Naive thymus-derived CD4-positive, alpha-beta T cell (primary cell): Measurements from ENCODE around the gene TAS2R39. TPM values are rescaled to one million over a fixed set of nuclear protein-coding genes. Genes with fewer than 3 reads are reported as not detected.

Experiments
- ATAC-seq: fragments of 150-1000 bp; cut with Tn5 transposase; 2 replicates; pipeline ENCODE4 v1.10.0; 2021; ENCODE audit warnings: mild to moderate bottlenecking, moderate library complexity
- CTCF ChIA-PET: fragments of 350-600 bp; sonication (Branson Sonifier 250); formaldehyde crosslinking; loops from one replicate; lab custom pipeline; 2021; ENCODE audit warnings: antibody characterized with exemption; lab: Charles Lee
- POLR2A ChIA-PET: fragments of 350-600 bp; sonication (Branson Sonifier 250); formaldehyde crosslinking; loops from one replicate; lab custom pipeline; 2021; ENCODE audit warnings: antibody characterized with exemption, inconsistent platforms; lab: Charles Lee
- DNase-seq, 9 donors: peaks; one replicate each; pipeline versions ENCODE4 v3.0.0 to v3.0.0-alpha.2; 2020 to 2022; ENCODE audit warnings: mixed read lengths in 1 of 9
- H3K27ac ChIP-seq: one replicate; pipeline ENCODE4 v1.7.0; 2013; ENCODE audit warnings: mild to moderate bottlenecking, low read depth, low read length, moderate library complexity
- H3K27me3 ChIP-seq, 2 donors: one replicate each; pipeline ENCODE4 v1.7.0; 2013; ENCODE audit warnings: low read length in 2 of 2, mild to moderate bottlenecking in 2 of 2, moderate library complexity in 2 of 2; ENCODE audit not compliant: control insufficient read depth in 2 of 2, insufficient read depth in 2 of 2
- H3K36me3 ChIP-seq, 3 experiments: 1 replicate in 2 of 3; 2 replicates in 1 of 3; pipeline ENCODE4 v1.7.0; 2013; ENCODE audit warnings: low read length in 3 of 3, mild to moderate bottlenecking in 3 of 3, moderate library complexity in 1 of 3; ENCODE audit not compliant: insufficient read depth in 3 of 3, control insufficient read depth in 2 of 3
- H3K4me1 ChIP-seq, 2 donors: one replicate each; pipeline ENCODE4 v1.7.0; 2013; ENCODE audit warnings: low read length in 2 of 2, mild to moderate bottlenecking in 2 of 2, moderate library complexity in 1 of 2; ENCODE audit not compliant: control insufficient read depth in 2 of 2, insufficient read depth in 2 of 2
- H3K4me3 ChIP-seq: 2 replicates; pipeline ENCODE4 v1.7.0; 2013; ENCODE audit warnings: mild to moderate bottlenecking, low read length
- H3K9me3 ChIP-seq, 3 experiments: 1 replicate in 2 of 3; 2 replicates in 1 of 3; pipeline ENCODE4 v1.7.0; 2013; ENCODE audit warnings: low read length in 3 of 3; ENCODE audit not compliant: control insufficient read depth in 2 of 3
- H3K27ac Mint-ChIP-seq, 9 donors: one replicate each; pipeline ENCODE4 v1.8.0; 2020 to 2022; ENCODE audit warnings: mixed read lengths in 9 of 9, mild to moderate bottlenecking in 8 of 9, moderate library complexity in 5 of 9, inconsistent platforms in 2 of 9
- H3K27me3 Mint-ChIP-seq, 5 donors: one replicate each; pipeline ENCODE4 v1.8.0; 2021 to 2022; ENCODE audit warnings: mixed read lengths in 5 of 5, mild to moderate bottlenecking in 1 of 5
- H3K36me3 Mint-ChIP-seq, 5 donors: one replicate each; pipeline ENCODE4 v1.8.0; 2020 to 2022; ENCODE audit warnings: mixed read lengths in 5 of 5, mild to moderate bottlenecking in 3 of 5, inconsistent platforms in 1 of 5
- H3K4me1 Mint-ChIP-seq, 7 donors: one replicate each; pipeline ENCODE4 v1.8.0; 2020 to 2022; ENCODE audit warnings: mixed read lengths in 7 of 7, mild to moderate bottlenecking in 3 of 7, inconsistent platforms in 1 of 7
- H3K4me3 Mint-ChIP-seq, 10 donors: one replicate each; pipeline ENCODE4 v1.8.0; 2020 to 2022; ENCODE audit warnings: mild to moderate bottlenecking in 10 of 10, mixed read lengths in 10 of 10, moderate library complexity in 6 of 10, inconsistent platforms in 2 of 10
- H3K9me3 Mint-ChIP-seq, 11 donors: one replicate each; pipeline ENCODE4 v1.8.0; 2020 to 2022; ENCODE audit warnings: mixed read lengths in 11 of 11, mild to moderate bottlenecking in 4 of 11, inconsistent platforms in 1 of 11, moderate library complexity in 1 of 11
- intact Hi-C, 2 donors: fragments of 100-400 bp; cut with micrococcal nuclease; formaldehyde crosslinking; loops; one replicate each; pipeline ENCODE4 v1.15.1; 2023
- polyA plus RNA-seq, 2 donors: library from polyadenylated mRNA; unstranded; fragments of 300-500 nt; fragmentation: Illumina TruSeq; gene quantifications; one replicate each; pipeline ENCODE4 v1.2.3, GENCODE V29; 2021
- total RNA-seq, 6 experiments: library from RNA in 5 of 6; stranded (reverse) in 5 of 6; gene quantifications; 1 replicate in 5 of 6; 2 replicates in 1 of 6; pipeline ENCODE4 v1.2.3 and lab custom pipeline; 2021 to 2026

Gene TAS2R39
- total and polyA plus RNA-seq, 7 experiments from 2014 or later = not detected

DNA sequence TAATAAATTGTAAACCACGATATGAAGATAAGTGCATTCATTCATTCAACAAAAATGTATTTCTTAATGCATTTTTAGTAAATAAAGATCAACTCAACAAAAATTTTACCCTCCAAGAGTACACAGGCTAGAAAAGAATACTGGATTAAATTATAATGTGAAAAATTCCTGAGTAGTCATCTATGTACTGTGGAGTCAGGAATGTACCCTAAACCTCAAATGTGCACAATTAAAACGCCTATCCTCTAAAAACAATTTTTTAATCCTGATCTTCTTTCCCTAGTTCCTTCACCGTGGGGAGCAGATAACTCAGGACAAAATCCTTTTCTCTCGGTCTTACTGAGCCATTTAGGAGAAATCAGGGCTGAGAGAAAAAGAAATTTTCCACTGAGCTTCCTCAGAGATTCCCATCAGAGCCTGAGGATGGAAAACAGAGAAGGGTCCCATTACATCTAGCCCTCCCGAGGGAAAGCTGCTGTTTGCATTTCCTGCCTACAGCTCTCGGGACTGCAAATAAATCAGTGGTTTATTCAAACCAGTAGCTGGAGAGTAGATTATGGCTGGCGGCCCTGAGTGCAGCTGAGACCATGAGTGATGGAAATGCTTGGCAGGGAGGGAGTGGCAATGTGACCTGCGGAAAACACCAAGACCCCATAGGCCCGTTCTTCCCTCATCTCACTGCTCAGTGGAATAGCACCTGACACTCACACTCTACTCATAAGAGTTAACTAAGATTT is 46.0 kb downstream of the TAS2R39 start:
- ChIA-PET POLR2A (no interaction called here), CTCF (interaction anchor here (0.6 kb wide), 1 partner anchor 11 kb away, joined by 3 read pairs; no protein-coding TSS in a partner anchor)
- intact Hi-C loops = no loop called here
- H3K27ac Mint-ChIP-seq = no peak overlapping the region
- no peaks in the 10 kb centered on the region for H3K36me3 Mint-ChIP-seq
- H3K27ac ChIP-seq = no peak overlapping the region
- no peaks in the 10 kb centered on the region for H3K4me1 ChIP-seq
- H3K27me3 ChIP-seq = peaks cover 0 to 5% of the 10 kb centered on the region in 2 donors
- ATAC-seq = no peak
- no peaks in the 10 kb centered on the region for H3K36me3 ChIP-seq
- H3K9me3 Mint-ChIP-seq = no peaks in the 10 kb centered on the region
- H3K4me3 ChIP-seq = no peak overlapping the region
- H3K4me1 Mint-ChIP-seq = peaks cover 0 to 2% (median 0%) of the 10 kb centered on the region in 7 donors
- no peak for DNase-seq
- H3K9me3 ChIP-seq = no peaks in the 10 kb centered on the region
- H3K27me3 Mint-ChIP-seq = peaks cover 0 to 38% (median 0%) of the 10 kb centered on the region in 5 donors
- H3K4me3 Mint-ChIP-seq = no peak overlapping the region

DNA sequence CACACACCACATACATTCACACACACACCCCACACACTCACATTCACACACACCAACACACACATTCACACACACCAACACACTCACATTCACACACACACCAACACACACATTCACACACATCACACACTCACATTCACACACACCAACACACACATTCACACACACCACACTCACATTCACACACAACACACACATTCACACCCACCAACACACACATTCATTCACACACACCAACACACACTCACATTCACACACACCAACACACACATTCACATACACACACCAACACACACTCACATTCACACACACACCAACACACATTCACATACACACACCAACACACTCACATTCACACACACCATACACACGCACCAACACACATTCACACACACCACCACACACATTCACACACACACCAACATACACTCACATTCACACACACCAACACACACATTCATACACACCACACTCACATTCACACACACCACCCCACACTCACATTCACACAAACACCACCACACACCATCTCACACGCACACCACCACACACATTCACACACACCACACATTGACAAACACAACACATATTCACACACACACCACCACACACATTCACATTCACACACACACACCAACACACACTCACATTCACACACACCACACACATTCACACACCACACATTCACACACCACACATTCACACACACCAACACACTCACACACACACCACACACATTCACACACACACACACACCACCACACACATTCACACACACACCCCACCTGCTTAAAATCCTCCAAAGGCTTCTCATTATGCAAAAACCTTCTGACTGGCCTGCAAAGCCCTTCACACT is 47.6 kb downstream of the TAS2R39 start:
- intact Hi-C loops = no loop called here
- CTCF ChIA-PET = interaction anchor here (0.6 kb wide), 1 partner anchor 9 kb away, joined by 3 read pairs; the partner anchor contains the start of gene TAS2R40
- POLR2A ChIA-PET = no interaction called here
- no peak for ATAC-seq
- peaks cover 0 to 9% (median 2%) of the 10 kb centered on the region in 11 donors for H3K9me3 Mint-ChIP-seq
- H3K4me3 ChIP-seq = no peak overlapping the region
- H3K27me3 ChIP-seq = peaks cover 0 to 5% of the 10 kb centered on the region in 2 donors
- H3K27ac ChIP-seq = no peak overlapping the region
- H3K27me3 Mint-ChIP-seq = peaks cover 5 to 44% (median 7%) of the 10 kb centered on the region in 5 donors
- H3K36me3 Mint-ChIP-seq = peaks cover 0 to 8% (median 0%) of the 10 kb centered on the region in 5 donors
- peaks cover 0 to 2% (median 0%) of the 10 kb centered on the region in 7 donors for H3K4me1 Mint-ChIP-seq
- H3K9me3 ChIP-seq = no peaks in the 10 kb centered on the region
- no peak overlapping the region for H3K27ac Mint-ChIP-seq
- DNase-seq = no peak
- H3K4me3 Mint-ChIP-seq = no peak overlapping the region
- no peaks in the 10 kb centered on the region for H3K36me3 ChIP-seq
- no peaks in the 10 kb centered on the region for H3K4me1 ChIP-seq

Other genes with a start within 250 kb of the TAS2R39 start
- gene TRPV5, start 249.7 kb upstream of the TAS2R39 start, total RNA-seq = not detected
- gene TRPV5, start 249.7 kb upstream of the TAS2R39 start, polyA plus RNA-seq = not detected
- under 1 TPM in 1 of 5 experiments, not detected in 4; 0.76 TPM for gene LLCFC1, start 243.9 kb upstream of the TAS2R39 start, total RNA-seq
- gene LLCFC1, start 243.9 kb upstream of the TAS2R39 start, polyA plus RNA-seq = not detected
- 1 to 10 TPM in 1 of 5 experiments, under 1 TPM in 3, not detected in 1; 0.11 to 1.5 (median 0.33) TPM for gene KEL, start 221.1 kb upstream of the TAS2R39 start, total RNA-seq
- gene KEL, start 221.1 kb upstream of the TAS2R39 start, polyA plus RNA-seq = under 1 TPM in 1 of 2 donors, not detected in 1; 0.21 TPM
- not detected for gene OR9A2, start 156.3 kb upstream of the TAS2R39 start, total RNA-seq
- gene OR9A2, start 156.3 kb upstream of the TAS2R39 start, polyA plus RNA-seq = not detected
- gene OR6V1, start 131.1 kb upstream of the TAS2R39 start, total RNA-seq = not detected
- not detected for gene OR6V1, start 131.1 kb upstream of the TAS2R39 start, polyA plus RNA-seq
- gene PIP, start 51.3 kb upstream of the TAS2R39 start, total RNA-seq = not detected
- gene PIP, start 51.3 kb upstream of the TAS2R39 start, polyA plus RNA-seq = not detected
- gene TAS2R40, start 38.6 kb downstream of the TAS2R39 start, total RNA-seq = not detected
- not detected for gene TAS2R40, start 38.6 kb downstream of the TAS2R39 start, polyA plus RNA-seq
- 100 to 1,000 TPM; 253 to 385 (median 311) TPM for gene GSTK1, start 80.0 kb downstream of the TAS2R39 start, total RNA-seq
- 100 to 1,000 TPM; 398 to 470 TPM for gene GSTK1, start 80.0 kb downstream of the TAS2R39 start, polyA plus RNA-seq
- under 1 TPM in 4 of 5 experiments, not detected in 1; 0.32 to 0.62 (median 0.51) TPM for gene TMEM139, start 101.5 kb downstream of the TAS2R39 start, total RNA-seq
- under 1 TPM; 0.46 TPM for gene TMEM139, start 101.5 kb downstream of the TAS2R39 start, polyA plus RNA-seq
- 10 to 100 TPM; 29.6 to 97.7 (median 69.1) TPM for gene CASP2, start 104.9 kb downstream of the TAS2R39 start, total RNA-seq
- gene CASP2, start 104.9 kb downstream of the TAS2R39 start, polyA plus RNA-seq = 10 to 100 TPM; 14.4 to 24.4 TPM
- gene CLCN1, start 132.7 kb downstream of the TAS2R39 start, total RNA-seq = under 1 TPM in 2 of 5 experiments, not detected in 3; 0.07 to 0.51 TPM
- gene CLCN1, start 132.7 kb downstream of the TAS2R39 start, polyA plus RNA-seq = not detected
- gene FAM131B, start 179.3 kb downstream of the TAS2R39 start, total RNA-seq = 1 to 10 TPM in 1 of 5 experiments, under 1 TPM in 2, not detected in 2; 0.19 to 1.4 (median 0.53) TPM
- gene FAM131B, start 179.3 kb downstream of the TAS2R39 start, polyA plus RNA-seq = not detected
- 100 to 1,000 TPM; 110 to 264 (median 124) TPM for gene ZYX, start 197.9 kb downstream of the TAS2R39 start, total RNA-seq
- 100 to 1,000 TPM in 1 of 2 donors, 10 to 100 TPM in 1; 54.2 to 101 TPM for gene ZYX, start 197.9 kb downstream of the TAS2R39 start, polyA plus RNA-seq
- 10 to 100 TPM in 4 of 5 experiments, 1 to 10 TPM in 1; 4.1 to 63.1 (median 33.6) TPM for gene EPHA1, start 225.4 kb downstream of the TAS2R39 start, total RNA-seq
- gene EPHA1, start 225.4 kb downstream of the TAS2R39 start, polyA plus RNA-seq = 10 to 100 TPM; 10.9 to 41.4 TPM